Stimulated activated CD8-positive, alpha-beta memory T cell treated with anti-CD3 and anti-CD28 coated beads, Interleukin-4, amount 100 ng/mL, for 48 hours (primary cell): ENCODE data around the gene PSKH1.
"Not testable (repeated sequence)": the region's sequence is repeated elsewhere in the genome, so short reads cannot be mapped to it uniquely, and the experiment has no call there.

Experiments used
- DNase-seq: peaks from one replicate; pipeline ENCODE4 v3.0.0-alpha.2; 2020

Gene PSKH1

GRCh38 chr16:67892899-67893742 is at the start of gene PSKH1:
TSS of gene PSKH1 (plus strand) at chr16:67893254. CDS start at chr16:67908750, 15,496 bp downstream.
- DNase-seq: peak; percentile 96

- DNase-seq: no peak
Measured at GRCh38 chr16:67843343-67843765, 49.7 kb upstream of the PSKH1 start.

GRCh38 chr16:67844497-67844896 is 48.6 kb upstream of the PSKH1 start:
- no peak for DNase-seq

DNA sequence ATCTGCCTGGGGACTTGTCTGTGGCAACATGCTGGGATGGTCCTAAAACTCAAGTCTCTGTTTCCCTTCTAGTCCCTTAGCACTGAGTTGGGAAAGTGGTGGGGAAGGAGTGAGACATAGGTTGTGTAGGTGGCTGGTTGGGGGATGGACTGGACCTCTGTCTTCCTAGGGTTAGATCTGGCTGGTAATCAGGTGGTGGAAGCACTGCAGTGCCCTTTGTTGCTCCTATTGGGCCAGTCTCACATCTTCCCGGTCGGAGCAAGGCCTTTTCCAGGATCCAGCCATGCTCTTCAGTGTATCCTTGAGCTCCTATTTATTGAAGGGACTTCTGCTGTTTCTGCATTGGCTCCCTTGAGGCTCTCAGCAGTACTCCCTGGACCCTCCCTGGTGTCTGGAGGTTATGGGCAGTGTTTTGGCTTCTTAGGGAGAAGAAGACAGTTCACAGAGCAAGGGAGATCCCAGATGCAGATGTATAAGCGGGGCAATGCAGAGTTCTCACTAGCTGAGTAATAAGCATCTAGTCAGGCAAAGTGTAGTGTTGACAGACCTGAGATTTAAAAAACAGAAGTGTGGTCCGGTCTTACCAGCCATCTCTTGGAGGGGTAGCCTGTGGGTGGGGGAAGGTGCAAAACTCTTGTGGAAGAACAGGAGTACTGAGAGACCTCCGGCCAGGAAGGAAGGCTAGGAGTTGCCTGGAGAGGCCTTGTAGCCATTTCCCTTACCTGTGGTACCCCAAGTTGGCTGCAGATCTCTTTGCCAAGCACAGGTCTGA is 47.6 kb upstream of the PSKH1 start:
- no peak for DNase-seq

- no peak for DNase-seq
Measured at GRCh38 chr16:67846063-67846319, 47.1 kb upstream of the PSKH1 start.

DNA sequence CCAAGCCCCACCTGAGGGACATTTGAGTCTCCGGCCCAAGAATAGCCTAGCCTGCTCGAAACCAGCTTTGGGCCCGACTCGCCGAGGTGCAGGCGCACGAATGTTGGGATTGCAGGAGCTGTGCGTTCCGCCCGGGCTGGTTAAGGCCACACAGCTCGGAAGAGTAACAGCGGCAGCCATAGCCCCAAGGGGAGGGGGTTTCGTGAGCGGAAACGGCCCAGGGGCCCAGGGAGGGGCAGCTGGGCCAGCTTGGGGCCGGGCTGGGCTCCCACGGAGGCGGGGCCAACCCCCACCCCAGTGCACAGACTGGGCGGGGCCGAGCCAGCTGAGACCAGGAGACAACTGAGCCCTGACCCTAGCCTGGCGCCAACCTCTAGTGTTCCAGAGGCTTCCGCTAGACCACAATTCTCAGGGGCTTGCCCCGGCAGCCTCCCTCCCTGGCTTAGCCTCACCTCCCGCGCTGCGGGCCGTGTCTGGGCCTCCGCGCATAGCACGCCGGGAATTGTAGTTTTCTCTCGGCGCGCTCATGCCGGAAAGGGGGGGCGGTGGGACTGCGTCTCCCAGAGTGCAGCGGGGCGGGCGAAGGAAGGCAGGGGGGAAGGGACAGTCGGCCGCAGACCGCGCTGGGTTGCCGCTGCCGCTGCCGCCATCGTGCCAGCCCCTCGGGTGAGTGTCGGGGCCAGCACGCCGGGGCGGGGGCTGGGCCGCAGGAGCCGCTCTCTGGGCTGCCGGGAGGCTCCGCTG is 46.6 kb upstream of the PSKH1 start, which contains the start of gene NUTF2:
Gene NUTF2 (plus strand): TSS at position 614 of the 744 bp plus-strand sequence. CDS start 18,198 bp downstream, outside the sequence.
- peak; percentile 97 for DNase-seq

- peak; percentile 32 for DNase-seq
Measured at GRCh38 chr16:67847064-67847861, 45.8 kb upstream of the PSKH1 start, which contains the start of gene CENPT. TSS of gene CENPT (minus strand) at chr16:67847693. CDS start at chr16:67833859, 13,834 bp downstream.

DNA sequence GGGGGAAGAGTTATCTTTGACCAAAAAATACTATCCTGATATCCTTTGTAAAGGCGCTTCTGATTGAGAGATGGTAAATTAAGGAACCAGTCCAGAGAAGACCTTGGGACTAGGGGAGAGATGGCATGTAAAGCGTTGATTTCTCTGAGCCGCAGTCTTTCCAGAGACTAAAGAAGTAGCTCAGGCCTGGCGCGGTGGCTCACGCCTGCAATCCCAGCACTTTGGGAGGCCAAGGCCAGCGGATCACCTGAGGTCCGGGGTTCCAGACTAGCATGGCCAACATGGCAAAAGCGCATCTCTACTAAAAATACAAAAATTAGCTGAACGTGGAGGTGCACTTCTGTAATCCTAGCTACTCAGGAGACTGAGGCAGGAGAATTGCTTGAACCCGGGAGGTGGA is 44.9 kb upstream of the PSKH1 start:
- DNase-seq: no peak

- no peak for DNase-seq
Measured at GRCh38 chr16:67853670-67854069, 39.4 kb upstream of the PSKH1 start.

- DNase-seq: no peak
Measured at GRCh38 chr16:67855789-67856188, 37.3 kb upstream of the PSKH1 start.

DNA sequence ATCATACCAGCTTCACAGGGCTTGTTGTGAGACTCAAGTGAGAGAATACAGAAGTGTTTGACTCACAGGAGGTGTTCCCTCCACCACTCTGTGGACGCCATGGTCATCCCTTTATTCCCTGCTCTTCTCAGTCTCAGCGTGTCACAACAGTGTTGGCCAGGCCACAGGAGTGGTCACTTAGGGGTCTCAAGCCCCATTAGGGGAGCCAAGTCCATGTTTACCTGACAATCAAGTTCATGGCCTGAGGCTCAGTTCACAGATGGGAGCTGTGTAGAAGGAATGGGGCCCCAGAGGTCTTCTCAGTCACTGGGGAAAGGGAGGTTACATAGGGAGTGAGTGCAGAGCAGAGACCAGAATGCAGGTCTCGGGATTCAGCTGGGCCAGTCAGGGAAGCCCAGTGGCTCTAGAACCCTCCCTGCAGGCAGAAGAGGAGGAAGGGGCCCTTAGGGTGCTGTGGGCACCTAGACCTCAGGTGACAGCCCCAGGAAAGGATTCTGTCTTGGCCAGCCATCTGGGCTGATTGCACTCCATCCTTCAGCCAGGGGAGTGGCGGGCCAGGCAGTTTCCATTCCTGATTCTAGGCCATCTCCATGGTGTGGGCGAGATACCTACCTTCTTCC is 36.0 kb upstream of the PSKH1 start:
- no peak for DNase-seq

- DNase-seq: peak; percentile 46
Measured at GRCh38 chr16:67857547-67858233, 35.4 kb upstream of the PSKH1 start.

GRCh38 chr16:67858500-67858899 is 34.6 kb upstream of the PSKH1 start:
- no peak for DNase-seq

DNA sequence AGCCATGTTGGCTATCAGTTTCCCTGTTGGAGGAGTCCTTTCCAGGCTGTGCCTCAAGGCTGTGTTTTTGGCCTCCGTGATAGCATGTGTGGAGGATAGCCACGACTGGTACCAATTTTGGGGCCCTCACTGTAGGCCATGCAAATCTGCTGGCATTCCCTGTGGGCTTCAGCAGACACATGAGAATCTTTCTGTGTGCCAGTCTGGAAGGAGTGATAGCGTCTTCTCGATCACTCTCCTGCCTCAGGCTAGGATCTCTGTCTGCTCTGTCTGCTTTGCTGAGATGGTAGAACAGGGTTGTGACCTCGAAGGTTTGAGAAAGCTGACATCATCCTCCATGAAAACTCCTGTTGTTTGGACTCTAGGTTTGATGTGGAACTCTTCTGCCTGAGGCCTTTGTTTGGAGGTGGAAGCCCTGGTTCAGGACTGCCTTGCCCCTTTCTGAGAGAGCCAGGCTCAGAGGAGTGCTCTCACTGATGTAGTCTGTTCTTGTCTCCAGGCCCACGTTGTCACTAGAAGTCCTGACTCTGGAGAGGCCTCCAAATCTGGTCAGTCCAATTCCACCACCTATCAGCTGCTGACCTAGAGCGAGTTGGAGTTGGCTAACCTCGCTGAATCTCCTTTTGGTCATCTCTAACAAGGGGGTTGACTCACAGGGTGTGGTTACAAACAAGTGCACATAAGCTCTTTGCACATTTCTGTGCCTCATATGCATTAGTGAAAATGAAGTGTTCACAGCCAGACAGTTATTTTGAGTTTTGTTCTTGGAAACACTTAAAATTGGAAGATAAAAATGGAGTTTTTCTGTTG is 32.3 kb upstream of the PSKH1 start:
- DNase-seq: no peak

DNA sequence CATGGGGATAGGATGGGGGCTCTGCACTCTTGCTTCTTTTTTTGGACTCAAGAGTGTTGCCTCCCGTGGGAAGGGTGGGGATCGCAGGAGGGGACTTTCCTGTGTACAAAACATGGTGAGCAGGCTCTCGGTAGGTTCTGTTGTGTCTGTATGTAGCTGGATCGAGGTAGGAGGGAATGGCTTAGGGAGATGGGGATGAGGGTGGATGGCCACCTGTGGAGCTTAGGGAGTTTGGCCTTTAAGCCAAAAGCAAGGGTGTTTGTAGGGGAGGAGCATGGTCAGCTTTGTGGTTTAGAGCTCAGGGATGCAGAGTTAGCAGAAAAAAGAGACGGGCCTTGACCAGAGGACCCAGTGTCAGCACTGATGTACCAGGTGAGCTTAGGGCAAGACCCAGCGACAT is 31.2 kb upstream of the PSKH1 start:
- DNase-seq: no peak

DNA sequence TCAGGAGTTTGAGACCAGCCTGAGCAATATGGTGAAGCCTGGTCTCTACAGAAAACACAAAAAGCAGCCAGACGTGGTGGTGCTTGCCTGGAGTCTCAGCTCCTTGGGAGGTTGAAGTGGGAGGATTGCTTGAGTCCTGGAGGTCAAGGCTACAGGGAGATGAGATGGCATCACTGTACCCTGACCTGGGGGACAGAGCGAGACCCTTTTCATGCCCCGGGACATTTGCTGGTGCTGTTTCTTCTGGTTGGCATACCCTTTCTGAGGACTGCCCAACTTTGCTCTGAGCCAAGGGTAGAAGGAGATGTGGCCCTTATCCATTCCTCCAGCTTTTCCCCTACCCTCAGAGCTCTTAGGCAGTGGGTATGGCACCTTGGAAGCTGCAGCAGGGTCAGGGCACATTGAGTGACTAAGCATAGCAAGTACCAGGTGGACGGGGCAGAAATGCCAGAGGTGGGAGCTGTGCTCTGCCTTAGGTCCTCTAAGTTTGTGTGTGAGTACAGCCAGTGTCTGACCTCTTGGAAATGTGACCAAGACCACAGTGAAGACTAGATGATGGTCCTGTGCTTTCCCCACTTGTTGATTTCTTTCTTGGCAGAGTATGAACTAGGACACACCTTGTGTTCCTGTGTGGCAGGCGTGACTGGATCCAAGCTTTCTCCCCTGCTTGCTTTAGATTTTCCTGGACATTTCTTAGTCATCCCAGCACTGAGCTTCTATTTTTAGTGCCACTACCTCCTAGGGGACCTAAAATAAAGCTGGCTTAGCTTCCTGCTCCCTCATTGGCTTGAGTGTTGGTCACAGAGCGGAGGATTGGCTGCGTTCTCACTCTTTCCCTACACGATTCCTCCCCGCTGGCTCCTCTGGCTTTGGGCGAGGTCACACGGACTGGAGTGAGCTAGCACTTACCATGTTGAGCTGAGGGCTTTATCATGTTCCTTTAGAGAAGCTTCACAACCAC is 30.2 kb upstream of the PSKH1 start:
- no peak for DNase-seq

DNA sequence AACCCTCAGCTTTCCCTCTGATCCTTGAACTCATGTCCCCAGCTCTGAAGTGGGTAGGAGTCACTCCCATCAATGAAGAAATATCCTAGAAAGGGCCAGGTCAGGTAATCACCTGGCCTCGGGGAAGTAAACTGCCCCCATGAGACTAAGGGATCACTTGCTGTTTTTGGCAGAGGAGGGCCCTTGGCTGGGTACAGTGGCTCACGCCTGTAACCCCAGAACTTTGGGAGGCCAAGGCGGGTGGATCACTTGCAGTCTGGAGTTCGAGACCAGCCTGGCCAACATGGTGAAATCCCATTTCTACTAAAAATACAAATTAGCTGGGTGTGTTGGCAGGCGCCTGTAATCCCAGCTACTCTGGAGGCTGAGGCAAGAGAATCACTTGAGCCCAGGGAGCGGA is 29.0 kb upstream of the PSKH1 start:
- not testable (repeated sequence) for DNase-seq

- no peak for DNase-seq
Measured at GRCh38 chr16:67864594-67864993, 28.5 kb upstream of the PSKH1 start.

- DNase-seq: no peak
Measured at GRCh38 chr16:67865318-67865717, 27.7 kb upstream of the PSKH1 start.
